GM18499 (cell line): ENCODE data around the gene TRIM24.
"Not testable (repeated sequence)": the region's sequence is repeated elsewhere in the genome, so short reads cannot be mapped to it uniquely, and the experiment has no call there.

Experiments
- ATAC-seq: cut with Tn5 transposase; IDR thresholded peaks from one replicate; pipeline ENCODE4 v1.9.1; 2021; ENCODE audit warnings: moderate number of reproducible peaks; ENCODE audit not compliant: insufficient read depth, unreplicated experiment

Gene TRIM24

GRCh38 chr7:138491612-138492386 lies 31.7 kb downstream of the TRIM24 start:
- ATAC-seq: no peak

DNA sequence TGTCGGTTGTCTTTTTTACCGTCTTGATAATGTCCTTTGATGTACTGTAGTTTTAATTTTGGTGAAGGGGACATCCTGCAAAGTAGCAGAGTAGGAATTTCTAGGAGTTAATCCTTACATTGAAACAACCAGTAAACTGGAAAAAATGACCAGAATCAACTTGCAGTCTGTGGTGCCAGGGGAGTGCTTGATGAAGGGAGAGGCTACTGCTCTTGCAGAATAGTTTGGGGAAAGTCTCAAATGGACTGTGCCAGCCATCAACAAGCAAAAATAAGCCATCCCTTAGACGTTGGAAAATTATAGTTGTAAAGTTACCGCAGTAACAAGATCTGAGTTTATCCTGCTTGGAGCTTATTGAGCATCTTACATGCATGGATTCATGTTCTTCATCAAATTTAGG lies 32.4 kb downstream of the TRIM24 start:
- no peak for ATAC-seq

- no peak for ATAC-seq
These were observed 33.5 kb downstream of the TRIM24 start for GRCh38 chr7:138493535-138493934.

GRCh38 chr7:138495485-138495884 lies 35.4 kb downstream of the TRIM24 start:
- ATAC-seq: no peak

GRCh38 chr7:138499340-138499739 lies 39.3 kb downstream of the TRIM24 start:
- ATAC-seq: no peak

DNA sequence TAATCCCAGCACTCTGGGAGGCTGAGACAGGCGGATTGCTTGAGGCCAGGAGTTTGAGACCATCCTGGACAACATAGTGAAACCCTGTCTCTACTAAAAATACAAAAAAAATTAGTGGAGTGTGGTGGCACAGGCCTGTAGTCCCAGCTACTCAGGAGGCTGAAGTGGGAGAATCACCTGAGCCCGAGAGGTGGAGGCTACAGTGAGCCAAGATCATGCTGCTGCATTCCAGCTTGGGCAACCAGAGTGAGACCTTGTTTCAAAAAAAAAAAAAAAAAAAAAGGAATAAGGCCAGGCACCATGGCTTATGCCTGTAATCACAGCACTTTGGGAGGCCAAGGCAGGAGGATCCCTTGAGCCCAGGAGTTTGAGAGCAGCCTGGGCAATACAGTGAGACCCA lies 40.2 kb downstream of the TRIM24 start:
- ATAC-seq: not testable (repeated sequence)

- ATAC-seq: no peak
These were observed 40.8 kb downstream of the TRIM24 start for GRCh38 chr7:138500892-138501291.

DNA sequence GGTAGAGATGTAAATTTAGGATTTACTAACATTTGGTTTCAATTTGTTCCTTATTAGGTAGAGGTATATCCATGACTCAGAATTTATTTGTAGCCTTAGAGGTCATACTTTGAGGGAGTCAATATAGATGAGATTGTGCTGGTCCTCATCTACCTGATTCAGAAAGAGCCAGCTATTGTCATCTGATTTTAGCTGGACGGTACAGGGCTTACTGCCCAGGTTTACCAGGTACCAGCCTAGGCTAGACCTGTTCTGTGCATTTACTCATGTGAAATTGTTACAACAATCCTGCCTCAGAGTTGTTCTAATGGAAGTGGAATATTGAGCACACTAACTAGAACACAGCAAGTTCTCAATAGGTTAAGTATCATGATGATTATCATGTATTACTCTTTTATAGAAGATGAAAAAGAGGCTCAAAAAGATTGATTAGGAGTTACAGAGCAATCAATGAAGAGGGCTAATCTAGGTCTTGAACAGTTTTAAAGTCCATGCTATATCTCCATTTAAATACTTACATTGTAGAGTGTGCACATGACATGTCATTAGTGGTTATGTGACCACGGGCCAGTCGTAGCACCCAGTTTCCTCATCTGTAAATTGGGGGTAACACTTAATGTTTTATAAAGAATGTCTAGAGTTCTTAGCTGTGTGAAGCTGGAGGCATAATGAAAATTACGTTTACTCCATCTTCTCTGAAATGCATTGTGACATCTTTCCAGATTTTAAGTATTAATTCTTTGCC lies 42.1 kb downstream of the TRIM24 start:
- ATAC-seq: no peak

GRCh38 chr7:138505361-138505873 lies 45.4 kb downstream of the TRIM24 start:
- no peak for ATAC-seq

GRCh38 chr7:138506764-138507163 lies 46.7 kb downstream of the TRIM24 start:
- no peak for ATAC-seq

DNA sequence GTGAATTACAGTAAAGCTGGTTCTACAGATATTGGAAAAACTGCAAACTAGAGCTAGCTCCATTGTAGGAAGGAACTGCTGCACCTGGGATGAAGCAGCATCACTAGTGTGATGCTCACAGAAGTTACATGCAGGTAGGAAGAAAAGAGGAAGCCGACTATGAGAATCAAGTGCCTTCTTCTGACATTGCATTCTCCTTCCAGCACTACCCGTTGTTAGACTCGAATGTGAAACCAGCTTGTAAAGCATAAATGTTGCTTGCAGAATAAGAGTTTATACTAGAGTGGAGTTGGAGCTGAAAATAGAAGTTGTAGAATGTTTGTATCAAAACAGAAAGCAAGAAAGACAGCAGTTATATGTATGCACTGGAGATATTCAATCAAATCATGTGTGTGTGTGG lies 49.9 kb downstream of the TRIM24 start:
- no peak for ATAC-seq

- ATAC-seq: no peak
These were observed 52.2 kb downstream of the TRIM24 start for GRCh38 chr7:138512092-138512858.

DNA sequence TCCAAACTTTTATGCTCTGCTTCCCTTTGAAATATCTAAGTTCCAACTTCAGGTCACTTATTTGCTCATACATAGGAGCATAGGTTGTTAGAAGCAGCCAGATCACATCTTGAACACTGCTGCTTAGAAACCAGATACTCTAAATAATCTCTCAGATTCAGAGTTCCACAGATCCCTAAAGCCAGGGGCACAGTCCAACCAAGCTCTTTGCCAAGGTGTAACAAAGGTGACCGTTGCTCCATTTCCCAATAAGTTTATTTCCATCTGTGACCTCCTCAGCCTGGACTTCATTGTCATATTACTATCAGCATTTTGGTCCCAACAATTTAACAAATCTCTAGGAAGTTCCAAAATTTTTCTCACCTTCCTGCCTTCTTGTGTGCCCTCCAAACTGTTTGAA lies 52.8 kb downstream of the TRIM24 start:
- no peak for ATAC-seq

- no peak for ATAC-seq
These were observed 53.3 kb downstream of the TRIM24 start for GRCh38 chr7:138513344-138513871.

DNA sequence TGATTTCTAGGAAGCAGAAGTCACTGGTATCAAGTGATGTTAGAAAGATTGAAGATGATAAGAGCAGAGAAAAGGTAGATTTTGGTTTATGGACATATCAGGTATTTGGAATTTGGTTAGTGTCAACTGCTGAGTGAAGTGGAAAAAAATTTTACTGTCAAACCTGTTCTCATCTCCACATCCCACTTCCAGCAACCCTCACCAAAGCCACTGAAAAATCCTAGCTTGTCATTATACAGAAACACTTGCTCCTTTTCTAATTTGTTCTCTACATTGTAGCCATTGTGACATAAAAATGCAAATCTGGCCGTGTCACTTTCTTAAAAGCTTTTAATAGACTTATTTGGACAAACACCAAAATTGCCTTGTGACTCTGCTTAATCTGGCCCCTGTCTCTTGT lies 54.0 kb downstream of the TRIM24 start:
- no peak for ATAC-seq

- no peak for ATAC-seq
These were observed 55.0 kb downstream of the TRIM24 start for GRCh38 chr7:138515001-138515528.

DNA sequence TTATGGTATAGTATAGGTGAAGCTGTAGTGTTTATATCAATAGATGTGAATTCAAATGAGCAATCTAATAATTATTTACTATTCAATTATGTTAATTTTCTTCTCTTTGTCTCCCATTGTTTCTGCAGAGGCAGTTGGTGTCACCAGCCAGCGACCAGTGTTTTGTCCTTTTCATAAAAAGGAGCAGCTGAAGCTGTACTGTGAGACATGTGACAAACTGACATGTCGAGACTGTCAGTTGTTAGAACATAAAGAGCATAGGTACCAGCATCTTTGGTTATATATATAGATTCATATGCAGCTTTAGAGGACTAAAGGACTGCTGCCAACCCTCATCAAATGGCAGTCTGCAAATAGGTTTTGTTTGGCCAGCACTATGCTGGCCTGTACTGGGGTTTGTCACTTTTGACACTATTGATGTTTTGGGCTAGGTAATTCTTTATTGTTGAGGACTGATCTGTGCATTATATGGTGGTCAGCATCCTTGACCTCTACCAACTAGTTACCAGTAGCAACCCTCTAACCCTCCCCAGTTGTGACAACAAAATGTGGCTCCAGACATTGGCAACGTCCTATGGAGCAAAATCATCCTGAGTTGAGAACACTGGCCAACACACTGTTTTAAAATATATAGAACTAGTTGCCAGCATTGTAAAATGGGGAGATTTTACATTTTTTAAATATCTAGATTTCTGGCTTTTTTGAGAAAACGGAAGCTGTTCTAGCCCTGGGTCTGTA lies 59.2 kb downstream of the TRIM24 start:
- ATAC-seq: no peak

GRCh38 chr7:138520742-138521141 lies 60.7 kb downstream of the TRIM24 start:
- no peak for ATAC-seq

- no peak for ATAC-seq
These were observed 61.9 kb downstream of the TRIM24 start for GRCh38 chr7:138521837-138522461.
